ENCODE measurements around the gene IRF8. TPM values are rescaled to one million over a fixed set of nuclear protein-coding genes. Genes with fewer than 3 reads are reported as not detected.

IRF8 gene
- total and polyA plus RNA-seq, 12 donors = 0.72 to 29.4 (median 2.1) TPM

- DNase-seq = no peak
Observed at GRCh38 chr16:85923153-85924021, 24.4 kb downstream of the IRF8 start.

DNA sequence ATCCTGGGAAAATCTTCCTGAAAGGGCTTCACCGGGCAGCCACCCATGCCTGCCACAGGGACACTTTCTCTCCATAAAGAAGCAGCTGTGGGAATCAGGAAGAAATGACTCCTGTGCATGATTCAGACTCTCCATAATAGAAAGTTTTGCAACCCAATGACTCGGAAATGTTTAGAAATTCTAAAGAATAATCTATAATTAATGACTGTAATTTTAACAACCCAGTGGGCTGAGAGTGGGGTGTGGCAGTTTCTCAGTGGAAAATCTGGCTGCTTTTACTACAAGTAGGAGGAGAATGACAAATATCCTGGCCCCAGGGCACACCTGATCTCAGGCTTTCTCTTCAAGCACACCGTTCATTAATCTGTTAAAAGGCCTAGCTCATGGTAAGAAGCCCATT, 25.7 kb downstream of the IRF8 start:
- 79 to 82% methylated on average over 3 of the region's 3 CpGs for WGBS, 2 donors
- Histone ChIP-seq H3K36me3 (peaks cover 0 to 26% (median 0%) of the 10 kb centered on the region in 9 donors), H3K27me3 (peaks cover 0 to 56% (median 19%) of the 10 kb centered on the region in 7 donors), H3K27ac (no peak overlapping the region), H3K9me3 (no peaks in the 10 kb centered on the region), H3K4me1 (peaks cover 0 to 10% (median 0%) of the 10 kb centered on the region in 9 donors), H3K4me3 (no peak overlapping the region)
- no peak for TF ChIP-seq CTCF (IDR thresholded peaks at IDR 0.05)
- DNase-seq (no peak), ATAC-seq (no peak)
- intact Hi-C loops (cut with DNase I) = no loop called here

More at GRCh38 chr16:85923153-85924021, 24.4 kb downstream of the IRF8 start:
- Histone ChIP-seq H3K9me3 (no peaks in the 10 kb centered on the region), H3K27ac (no peak overlapping the region), H3K4me3 (no peak overlapping the region), H3K4me1 (peaks cover 0 to 10% (median 0%) of the 10 kb centered on the region in 9 donors), H3K27me3 (peaks cover 0 to 46% (median 12%) of the 10 kb centered on the region in 7 donors), H3K36me3 (peaks cover 0 to 39% (median 0%) of the 10 kb centered on the region in 9 donors)
- no peak for TF ChIP-seq CTCF (IDR thresholded peaks at IDR 0.05)
- WGBS, 2 donors = 69 to 76% methylated on average over 24 of the region's 24 CpGs
- intact Hi-C loops (cut with DNase I) = no loop called here
- ATAC-seq = no peak

- intact Hi-C loops (cut with DNase I) = no loop called here
- H3K36me3 ChIP-seq = peaks cover 0 to 11% (median 0%) of the 10 kb centered on the region in 9 donors
- peaks cover 0 to 67% (median 23%) of the 10 kb centered on the region in 7 donors for H3K27me3 ChIP-seq
- H3K4me1 ChIP-seq = peaks cover 0 to 11% (median 0%) of the 10 kb centered on the region in 9 donors
- TF ChIP-seq CTCF (IDR thresholded peaks at IDR 0.05) = no peak
- DNase-seq (no peak), ATAC-seq (no peak)
- no peaks in the 10 kb centered on the region for H3K9me3 ChIP-seq
- H3K4me3 ChIP-seq = no peak overlapping the region
- WGBS, 2 donors = 81% methylated on average over 8 of the region's 8 CpGs
- no peak overlapping the region for H3K27ac ChIP-seq
Observed at GRCh38 chr16:85926370-85926769, 27.4 kb downstream of the IRF8 start.

GRCh38 chr16:85927371-85927770, 28.4 kb downstream of the IRF8 start:
- H3K27me3 ChIP-seq = peaks cover 0 to 67% (median 33%) of the 10 kb centered on the region in 7 donors

More at GRCh38 chr16:85927371-85927770, 28.4 kb downstream of the IRF8 start:
- no peak for DNase-seq
- no peak for ATAC-seq
- no peak for TF ChIP-seq CTCF (IDR thresholded peaks at IDR 0.05)
- Histone ChIP-seq H3K27ac (no peak overlapping the region), H3K4me1 (peaks cover 0 to 13% (median 0%) of the 10 kb centered on the region in 9 donors), H3K36me3 (peaks cover 0 to 2% (median 0%) of the 10 kb centered on the region in 9 donors), H3K4me3 (no peak overlapping the region), H3K9me3 (no peaks in the 10 kb centered on the region)
- intact Hi-C loops (cut with DNase I) = no loop called here
- WGBS, 2 donors = 47 to 67% methylated on average over 16 of the region's 16 CpGs

Measured in heart right ventricle (tissue), 16 donors.